ENCODE results near the gene DIP2C. TPM values are rescaled to one million over a fixed set of nuclear protein-coding genes. Genes with fewer than 3 reads are reported as not detected.

The DIP2C gene
- polyA plus RNA-seq, 3 donors: 0.11 TPM; not detected in 2

GRCh38 chr10:357201-357950 lies 332.1 kb downstream of the DIP2C start:
- H3K4me1 Mint-ChIP-seq: no peaks in the 10 kb centered on the region
- peaks cover 0 to 2% (median 0%) of the 10 kb centered on the region in 7 donors for H3K9me3 Mint-ChIP-seq
- TF ChIP-seq, protein P1, sequence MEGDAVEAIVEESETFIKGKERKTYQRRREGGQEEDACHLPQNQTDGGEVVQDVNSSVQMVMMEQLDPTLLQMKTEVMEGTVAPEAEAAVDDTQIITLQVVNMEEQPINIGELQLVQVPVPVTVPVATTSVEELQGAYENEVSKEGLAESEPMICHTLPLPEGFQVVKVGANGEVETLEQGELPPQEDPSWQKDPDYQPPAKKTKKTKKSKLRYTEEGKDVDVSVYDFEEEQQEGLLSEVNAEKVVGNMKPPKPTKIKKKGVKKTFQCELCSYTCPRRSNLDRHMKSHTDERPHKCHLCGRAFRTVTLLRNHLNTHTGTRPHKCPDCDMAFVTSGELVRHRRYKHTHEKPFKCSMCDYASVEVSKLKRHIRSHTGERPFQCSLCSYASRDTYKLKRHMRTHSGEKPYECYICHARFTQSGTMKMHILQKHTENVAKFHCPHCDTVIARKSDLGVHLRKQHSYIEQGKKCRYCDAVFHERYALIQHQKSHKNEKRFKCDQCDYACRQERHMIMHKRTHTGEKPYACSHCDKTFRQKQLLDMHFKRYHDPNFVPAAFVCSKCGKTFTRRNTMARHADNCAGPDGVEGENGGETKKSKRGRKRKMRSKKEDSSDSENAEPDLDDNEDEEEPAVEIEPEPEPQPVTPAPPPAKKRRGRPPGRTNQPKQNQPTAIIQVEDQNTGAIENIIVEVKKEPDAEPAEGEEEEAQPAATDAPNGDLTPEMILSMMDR (IDR thresholded peaks at IDR 0.05): no peak
- no peak overlapping the region for H3K4me2 ChIP-seq (replicated peaks; ENCODE audit: extremely low read depth, low read length, poor library complexity, severe bottlenecking)
- H3K27me3 ChIP-seq (ENCODE audit: control insufficient read depth in 2 of 2, insufficient read depth in 2 of 2, low read length in 2 of 2): no peaks in the 10 kb centered on the region
- no peak for DNase-seq
- H2AFZ ChIP-seq (ENCODE audit: insufficient read depth, low read depth, low read length, poor library complexity, severe bottlenecking): no peak overlapping the region
- H3K79me2 ChIP-seq (ENCODE audit: insufficient read depth, low read length): no peaks in the 10 kb centered on the region
- H3K4me3 Mint-ChIP-seq: no peak overlapping the region
- no peaks in the 10 kb centered on the region for H3K36me3 Mint-ChIP-seq
- no peak overlapping the region for H3K9ac ChIP-seq (ENCODE audit: insufficient read depth, low read length, poor library complexity, severe bottlenecking)
- no peak overlapping the region for H3K4me3 ChIP-seq (replicated peaks in 1 of 3; ENCODE audit: low read depth in 2 of 3, low read length in 3 of 3)
- no peaks in the 10 kb centered on the region for H3K4me1 ChIP-seq (ENCODE audit: control insufficient read depth in 1 of 2, insufficient read depth in 2 of 2, low read length in 2 of 2)
- WGBS (ENCODE audit: insufficient coverage): 97% methylated on average over 29 of the region's 40 CpGs
- H3K27ac Mint-ChIP-seq: no peak overlapping the region
- intact Hi-C loops (cut with micrococcal nuclease): no loop called here
- H4K20me1 ChIP-seq (ENCODE audit: insufficient read depth, low read length): no peaks in the 10 kb centered on the region
- no peaks in the 10 kb centered on the region for H3K9me3 ChIP-seq (replicated peaks in 1 of 2; ENCODE audit: control insufficient read depth in 1 of 2, insufficient read depth in 1 of 2, low read length in 2 of 2)
- peaks cover 2 to 11% (median 4%) of the 10 kb centered on the region in 3 donors for H3K27me3 Mint-ChIP-seq (ENCODE audit: low read depth in 3 of 3)
- H3K36me3 ChIP-seq (replicated peaks in 1 of 2; ENCODE audit: control insufficient read depth in 1 of 2, insufficient read depth in 2 of 2, low read length in 2 of 2): no peaks in the 10 kb centered on the region
- no peak overlapping the region for H3K27ac ChIP-seq (ENCODE audit: low read depth in 1 of 2, low read length in 2 of 2)

DNA sequence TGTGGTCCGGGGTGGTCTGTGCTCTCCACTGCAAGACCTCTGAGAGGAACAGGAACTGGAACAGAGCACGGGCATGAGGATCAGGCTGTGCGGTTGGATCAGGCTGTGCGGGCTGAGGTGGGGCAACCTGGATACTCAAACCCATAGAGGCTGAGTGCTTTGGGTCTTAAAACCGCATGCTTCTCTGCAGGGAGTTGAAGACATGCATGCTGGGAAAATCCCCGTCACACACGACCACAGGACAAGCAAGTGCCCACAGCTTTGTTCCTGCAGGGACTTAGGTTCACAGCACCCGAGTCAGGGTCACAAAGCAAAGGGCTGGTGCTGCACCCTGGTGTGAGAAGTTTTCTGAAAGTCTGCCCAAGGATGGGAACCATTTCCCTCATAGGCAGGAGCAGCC lies 333.0 kb downstream of the DIP2C start:
- H4K20me1 ChIP-seq (ENCODE audit: insufficient read depth, low read length): no peaks in the 10 kb centered on the region
- WGBS (ENCODE audit: insufficient coverage): 69% methylated on average over 6 of the region's 8 CpGs
- H3K9me3 ChIP-seq (replicated peaks in 1 of 2; ENCODE audit: control insufficient read depth in 1 of 2, insufficient read depth in 1 of 2, low read length in 2 of 2): no peaks in the 10 kb centered on the region
- H3K4me1 Mint-ChIP-seq: no peaks in the 10 kb centered on the region
- intact Hi-C loops (cut with micrococcal nuclease): no loop called here
- H3K27me3 Mint-ChIP-seq (ENCODE audit: low read depth in 3 of 3): peaks cover 2 to 10% (median 6%) of the 10 kb centered on the region in 3 donors
- H3K9ac ChIP-seq (ENCODE audit: insufficient read depth, low read length, poor library complexity, severe bottlenecking): no peak overlapping the region
- no peak for DNase-seq
- no peak overlapping the region for H2AFZ ChIP-seq (ENCODE audit: insufficient read depth, low read depth, low read length, poor library complexity, severe bottlenecking)
- H3K4me1 ChIP-seq (ENCODE audit: control insufficient read depth in 1 of 2, insufficient read depth in 2 of 2, low read length in 2 of 2): no peaks in the 10 kb centered on the region
- no peaks in the 10 kb centered on the region for H3K27me3 ChIP-seq (ENCODE audit: control insufficient read depth in 2 of 2, insufficient read depth in 2 of 2, low read length in 2 of 2)
- H3K4me3 Mint-ChIP-seq: no peak overlapping the region
- peaks cover 0 to 2% (median 0%) of the 10 kb centered on the region in 7 donors for H3K9me3 Mint-ChIP-seq
- no peak overlapping the region for H3K27ac ChIP-seq (ENCODE audit: low read depth in 1 of 2, low read length in 2 of 2)
- H3K4me2 ChIP-seq (replicated peaks; ENCODE audit: extremely low read depth, low read length, poor library complexity, severe bottlenecking): no peak overlapping the region
- H3K36me3 ChIP-seq (replicated peaks in 1 of 2; ENCODE audit: control insufficient read depth in 1 of 2, insufficient read depth in 2 of 2, low read length in 2 of 2): no peaks in the 10 kb centered on the region
- no peaks in the 10 kb centered on the region for H3K36me3 Mint-ChIP-seq
- no peak overlapping the region for H3K27ac Mint-ChIP-seq
- H3K79me2 ChIP-seq (ENCODE audit: insufficient read depth, low read length): no peaks in the 10 kb centered on the region
- TF ChIP-seq, protein P1 (IDR thresholded peaks at IDR 0.05): no peak
- no peak overlapping the region for H3K4me3 ChIP-seq (replicated peaks in 1 of 3; ENCODE audit: low read depth in 2 of 3, low read length in 3 of 3)

Data from CD14-positive monocyte (primary cell).